Measurements from ENCODE around the gene NCK2.

Gene NCK2

GRCh38 chr2:105858868-105859693 lies 114.4 kb downstream of the NCK2 start:
- Histone ChIP-seq H3K14ac (ENCODE audit: low read length in 2 of 2) (peak overlapping the region in 1 of 2 experiments; percentile 18), H2AFZ (ENCODE audit: low read depth, low read length) (no peak overlapping the region), H4K8ac (ENCODE audit: low read length) (no peak overlapping the region), H3K4ac (ENCODE audit: low read depth in 1 of 2, low read length in 2 of 2) (peak overlapping the region in 1 of 2 experiments; percentile 15), H3K27me3 (ENCODE audit: control insufficient read depth in 1 of 2, insufficient read depth in 1 of 2, low read length in 2 of 2) (no peaks in the 10 kb centered on the region), H3K4me1 (ENCODE audit: control insufficient read depth, insufficient read depth, low read depth, low read length) (peaks cover 5% of the 10 kb centered on the region), H2BK12ac (ENCODE audit: low read length in 2 of 2) (no peak overlapping the region), H3K4me3 (ENCODE audit: insufficient read depth in 1 of 2, low read depth in 1 of 2, low read length in 2 of 2) (no peak overlapping the region), H3K27ac (ENCODE audit: low read length, poor library complexity, severe bottlenecking) (no peak overlapping the region), H3K9ac (ENCODE audit: low read length) (no peak overlapping the region), H3K4me2 (ENCODE audit: low read length, poor library complexity, severe bottlenecking) (no peak overlapping the region), H2BK5ac (ENCODE audit: low read depth, low read length, poor library complexity, severe bottlenecking) (no peak overlapping the region), H2AK5ac (ENCODE audit: low read length, severe bottlenecking) (no peak overlapping the region), H2BK15ac (ENCODE audit: low read depth, poor library complexity, severe bottlenecking) (no peak overlapping the region), H3K23ac (ENCODE audit: low read length in 2 of 2) (no peak overlapping the region), H3K9me3 (ENCODE audit: control insufficient read depth, low read length) (no peaks in the 10 kb centered on the region), H3K36me3 (ENCODE audit: control insufficient read depth in 1 of 2, insufficient read depth in 2 of 2, low read depth in 1 of 2, low read length in 2 of 2) (peaks cover 0 to 13% of the 10 kb centered on the region in 2 experiments), H4K91ac (ENCODE audit: low read length) (no peak overlapping the region), H3K18ac (ENCODE audit: low read depth in 1 of 2, low read length in 2 of 2) (no peak overlapping the region), H2BK120ac (ENCODE audit: low read depth, low read length) (no peak overlapping the region), H3K79me1 (replicated peaks; ENCODE audit: low read length, poor library complexity, severe bottlenecking) (peaks cover 47% of the 10 kb centered on the region)
- 97% methylated on average over 7 of the region's 8 CpGs for WGBS
- DNase-seq, result no peak

- no peak overlapping the region for H2BK15ac ChIP-seq (ENCODE audit: low read depth, poor library complexity, severe bottlenecking)
- H4K8ac ChIP-seq (ENCODE audit: low read length), result no peak overlapping the region
- H3K27me3 ChIP-seq (ENCODE audit: control insufficient read depth in 1 of 2, insufficient read depth in 1 of 2, low read length in 2 of 2), result no peaks in the 10 kb centered on the region
- H3K23ac ChIP-seq (ENCODE audit: low read length in 2 of 2), result no peak overlapping the region
- H3K9me3 ChIP-seq (ENCODE audit: control insufficient read depth, low read length), result no peaks in the 10 kb centered on the region
- H3K14ac ChIP-seq (ENCODE audit: low read length in 2 of 2), result no peak overlapping the region
- no peak overlapping the region for H3K18ac ChIP-seq (ENCODE audit: low read depth in 1 of 2, low read length in 2 of 2)
- no peak overlapping the region for H3K4me3 ChIP-seq (ENCODE audit: insufficient read depth in 1 of 2, low read depth in 1 of 2, low read length in 2 of 2)
- no peak overlapping the region for H2AFZ ChIP-seq (ENCODE audit: low read depth, low read length)
- no peak overlapping the region for H3K4ac ChIP-seq (ENCODE audit: low read depth in 1 of 2, low read length in 2 of 2)
- H2BK120ac ChIP-seq (ENCODE audit: low read depth, low read length), result no peak overlapping the region
- no peak overlapping the region for H2BK12ac ChIP-seq (ENCODE audit: low read length in 2 of 2)
- no peak overlapping the region for H2BK5ac ChIP-seq (ENCODE audit: low read depth, low read length, poor library complexity, severe bottlenecking)
- H3K4me1 ChIP-seq (ENCODE audit: control insufficient read depth, insufficient read depth, low read depth, low read length), result peaks cover 5% of the 10 kb centered on the region
- 100% methylated on average over 1 of the region's 2 CpGs for WGBS
- peaks cover 0 to 13% of the 10 kb centered on the region in 2 experiments for H3K36me3 ChIP-seq (ENCODE audit: control insufficient read depth in 1 of 2, insufficient read depth in 2 of 2, low read depth in 1 of 2, low read length in 2 of 2)
- H3K79me1 ChIP-seq (replicated peaks; ENCODE audit: low read length, poor library complexity, severe bottlenecking), result peaks cover 50% of the 10 kb centered on the region
- no peak overlapping the region for H3K27ac ChIP-seq (ENCODE audit: low read length, poor library complexity, severe bottlenecking)
- no peak overlapping the region for H3K9ac ChIP-seq (ENCODE audit: low read length)
- H2AK5ac ChIP-seq (ENCODE audit: low read length, severe bottlenecking), result no peak overlapping the region
- DNase-seq, result no peak
- H4K91ac ChIP-seq (ENCODE audit: low read length), result no peak overlapping the region
- H3K4me2 ChIP-seq (ENCODE audit: low read length, poor library complexity, severe bottlenecking), result no peak overlapping the region
These were observed 114.9 kb downstream of the NCK2 start for GRCh38 chr2:105859694-105859951.

- H3K27ac ChIP-seq (ENCODE audit: low read length, poor library complexity, severe bottlenecking), result no peak overlapping the region
- no peak overlapping the region for H3K18ac ChIP-seq (ENCODE audit: low read depth in 1 of 2, low read length in 2 of 2)
- H2AFZ ChIP-seq (ENCODE audit: low read depth, low read length), result no peak overlapping the region
- peaks cover 0 to 8% of the 10 kb centered on the region in 2 experiments for H3K36me3 ChIP-seq (ENCODE audit: control insufficient read depth in 1 of 2, insufficient read depth in 2 of 2, low read depth in 1 of 2, low read length in 2 of 2)
- H3K4me1 ChIP-seq (ENCODE audit: control insufficient read depth, insufficient read depth, low read depth, low read length), result peaks cover 9% of the 10 kb centered on the region
- no peak overlapping the region for H4K8ac ChIP-seq (ENCODE audit: low read length)
- no peak overlapping the region for H2BK12ac ChIP-seq (ENCODE audit: low read length in 2 of 2)
- H3K23ac ChIP-seq (ENCODE audit: low read length in 2 of 2), result no peak overlapping the region
- H2BK5ac ChIP-seq (ENCODE audit: low read depth, low read length, poor library complexity, severe bottlenecking), result no peak overlapping the region
- no peak overlapping the region for H3K4me2 ChIP-seq (ENCODE audit: low read length, poor library complexity, severe bottlenecking)
- H3K9me3 ChIP-seq (ENCODE audit: control insufficient read depth, low read length), result no peaks in the 10 kb centered on the region
- no peak overlapping the region for H3K4ac ChIP-seq (ENCODE audit: low read depth in 1 of 2, low read length in 2 of 2)
- no peak overlapping the region for H3K4me3 ChIP-seq (ENCODE audit: insufficient read depth in 1 of 2, low read depth in 1 of 2, low read length in 2 of 2)
- 98% methylated on average over 10 of the region's 10 CpGs for WGBS
- H2BK15ac ChIP-seq (ENCODE audit: low read depth, poor library complexity, severe bottlenecking), result peak overlapping the region; percentile 6
- no peak overlapping the region for H3K14ac ChIP-seq (ENCODE audit: low read length in 2 of 2)
- H2BK120ac ChIP-seq (ENCODE audit: low read depth, low read length), result no peak overlapping the region
- no peak for DNase-seq
- no peak overlapping the region for H3K9ac ChIP-seq (ENCODE audit: low read length)
- H4K91ac ChIP-seq (ENCODE audit: low read length), result no peak overlapping the region
- H3K79me1 ChIP-seq (replicated peaks; ENCODE audit: low read length, poor library complexity, severe bottlenecking), result peaks cover 49% of the 10 kb centered on the region
- H2AK5ac ChIP-seq (ENCODE audit: low read length, severe bottlenecking), result no peak overlapping the region
- H3K27me3 ChIP-seq (ENCODE audit: control insufficient read depth in 1 of 2, insufficient read depth in 1 of 2, low read length in 2 of 2), result no peaks in the 10 kb centered on the region
These were observed 115.9 kb downstream of the NCK2 start for GRCh38 chr2:105860567-105860966.

- Histone ChIP-seq H4K8ac (ENCODE audit: low read length) (no peak overlapping the region), H3K9me3 (ENCODE audit: control insufficient read depth, low read length) (no peaks in the 10 kb centered on the region), H4K91ac (ENCODE audit: low read length) (no peak overlapping the region), H3K79me1 (replicated peaks; ENCODE audit: low read length, poor library complexity, severe bottlenecking) (peaks cover 48% of the 10 kb centered on the region), H2AFZ (ENCODE audit: low read depth, low read length) (no peak overlapping the region), H2AK5ac (ENCODE audit: low read length, severe bottlenecking) (no peak overlapping the region), H3K4me1 (ENCODE audit: control insufficient read depth, insufficient read depth, low read depth, low read length) (peaks cover 11% of the 10 kb centered on the region), H3K14ac (ENCODE audit: low read length in 2 of 2) (no peak overlapping the region), H3K27ac (ENCODE audit: low read length, poor library complexity, severe bottlenecking) (no peak overlapping the region), H3K4ac (ENCODE audit: low read depth in 1 of 2, low read length in 2 of 2) (no peak overlapping the region), H2BK15ac (ENCODE audit: low read depth, poor library complexity, severe bottlenecking) (no peak overlapping the region), H2BK120ac (ENCODE audit: low read depth, low read length) (no peak overlapping the region), H2BK5ac (ENCODE audit: low read depth, low read length, poor library complexity, severe bottlenecking) (no peak overlapping the region), H3K18ac (ENCODE audit: low read depth in 1 of 2, low read length in 2 of 2) (no peak overlapping the region), H3K36me3 (ENCODE audit: control insufficient read depth in 1 of 2, insufficient read depth in 2 of 2, low read depth in 1 of 2, low read length in 2 of 2) (peaks cover 0 to 7% of the 10 kb centered on the region in 2 experiments), H3K23ac (ENCODE audit: low read length in 2 of 2) (no peak overlapping the region), H3K4me2 (ENCODE audit: low read length, poor library complexity, severe bottlenecking) (no peak overlapping the region), H3K27me3 (ENCODE audit: control insufficient read depth in 1 of 2, insufficient read depth in 1 of 2, low read length in 2 of 2) (no peaks in the 10 kb centered on the region), H3K4me3 (ENCODE audit: insufficient read depth in 1 of 2, low read depth in 1 of 2, low read length in 2 of 2) (no peak overlapping the region), H3K9ac (ENCODE audit: low read length) (no peak overlapping the region), H2BK12ac (ENCODE audit: low read length in 2 of 2) (no peak overlapping the region)
- 98% methylated on average over 4 of the region's 7 CpGs for WGBS
- DNase-seq, result no peak
These were observed 116.5 kb downstream of the NCK2 start for GRCh38 chr2:105861200-105861599.

All from mesenchymal stem cell (in vitro differentiated cells and primary cell).